H1 (cell line): Measurements from ENCODE around the gene KPNA1.

Experiments
- EP300 ChIP-seq, 2 experiments: IDR thresholded peaks; 1 replicate in 1 of 2; 2 replicates in 1 of 2; pipeline ENCODE4 v1.6.1; 2011 to 2012; ENCODE audit warnings: low read depth in 2 of 2, low read length in 2 of 2, mild to moderate bottlenecking in 2 of 2, borderline replicate concordance in 1 of 2, inconsistent platforms in 1 of 2, moderate library complexity in 1 of 2
- HDAC2 ChIP-seq, 2 experiments: fragments of 300-600 bp in 1 of 2; sonication (generic) in 1 of 2; IDR thresholded peaks; 2 replicates each; pipeline ENCODE4 v1.6.1; 2011 to 2012; ENCODE audit warnings: low read depth in 2 of 2, low read length in 2 of 2, mild to moderate bottlenecking in 2 of 2, moderate library complexity in 2 of 2, borderline replicate concordance in 1 of 2, inconsistent platforms in 1 of 2
- POLR2A ChIP-seq, 2 experiments: IDR thresholded peaks; 1 replicate in 1 of 2; 2 replicates in 1 of 2; pipeline ENCODE4 v1.6.1; 2011; ENCODE audit warnings: low read depth in 2 of 2, low read length in 2 of 2, mild to moderate bottlenecking in 2 of 2; ENCODE audit errors: control extremely low read depth in 1 of 2
- POLR2AphosphoS5 ChIP-seq: IDR thresholded peaks from 2 replicates; pipeline ENCODE4 v1.6.1; 2011; ENCODE audit warnings: low read depth, low read length
- SRF ChIP-seq: IDR thresholded peaks from 2 replicates; pipeline ENCODE4 v1.6.1; 2011; ENCODE audit warnings: mild to moderate bottlenecking, low read depth, low read length, moderate library complexity
- TEAD4 ChIP-seq: IDR thresholded peaks from 2 replicates; pipeline ENCODE4 v1.6.1; 2012; ENCODE audit warnings: low read depth, low read length, inconsistent platforms, mixed read lengths
- TF ChIP-seq, protein P1 (sequence below): IDR thresholded peaks from 2 replicates; pipeline ENCODE4 v1.6.1; 2011; ENCODE audit warnings: low read depth, mild to moderate bottlenecking, low read length; ENCODE audit not compliant: insufficient read depth
- TF ChIP-seq, protein P2 (sequence below), 3 experiments: IDR thresholded peaks; 1 replicate in 2 of 3; 2 replicates in 1 of 3; pipeline versions ENCODE4 v1.5.1 to v1.6.1; 2011; ENCODE audit warnings: low read length in 3 of 3, mild to moderate bottlenecking in 3 of 3, inconsistent platforms in 2 of 3, low read depth in 1 of 3, moderate library complexity in 1 of 3; ENCODE audit not compliant: insufficient read depth in 1 of 3; ENCODE audit errors: control extremely low read depth in 1 of 3

DNA sequence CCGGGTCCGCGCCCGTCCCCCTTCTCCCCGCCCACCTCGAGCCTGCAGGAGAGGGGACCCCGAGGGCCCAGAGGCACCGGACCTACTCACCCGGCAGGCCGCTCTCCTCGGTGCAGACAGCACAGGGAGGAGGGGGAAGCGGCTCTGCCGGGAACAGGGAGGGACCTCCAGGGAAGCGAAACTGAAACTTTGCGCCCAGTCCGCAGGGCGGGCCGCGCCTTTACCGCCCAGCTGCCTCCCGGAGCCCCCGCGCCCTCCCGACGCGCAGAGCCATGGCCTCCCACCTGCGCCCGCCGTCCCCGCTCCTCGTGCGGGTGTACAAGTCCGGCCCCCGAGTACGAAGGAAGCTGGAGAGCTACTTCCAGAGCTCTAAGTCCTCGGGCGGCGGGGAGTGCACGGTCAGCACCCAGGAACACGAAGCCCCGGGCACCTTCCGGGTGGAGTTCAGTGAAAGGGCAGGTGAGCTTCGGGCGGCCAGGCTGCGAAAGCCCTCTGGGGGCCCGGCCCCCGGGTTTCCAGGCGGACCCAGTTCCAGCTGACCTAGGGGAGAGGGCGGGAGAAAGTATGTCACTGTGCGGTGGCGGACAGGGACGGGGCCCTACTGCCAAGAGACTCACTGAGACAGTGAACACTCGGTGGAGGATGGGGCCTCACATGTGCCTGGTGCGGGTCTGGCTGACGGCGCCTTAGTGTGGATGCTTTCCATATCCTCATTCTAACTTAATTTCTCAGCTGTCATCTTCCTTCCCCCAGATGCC lies 49.6 kb upstream of the KPNA1 start, which contains the start of the genes DTX3L and PARP9:
- TF ChIP-seq, protein P1, sequence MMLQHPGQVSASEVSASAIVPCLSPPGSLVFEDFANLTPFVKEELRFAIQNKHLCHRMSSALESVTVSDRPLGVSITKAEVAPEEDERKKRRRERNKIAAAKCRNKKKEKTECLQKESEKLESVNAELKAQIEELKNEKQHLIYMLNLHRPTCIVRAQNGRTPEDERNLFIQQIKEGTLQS = no peak
- TF ChIP-seq, protein P2, sequence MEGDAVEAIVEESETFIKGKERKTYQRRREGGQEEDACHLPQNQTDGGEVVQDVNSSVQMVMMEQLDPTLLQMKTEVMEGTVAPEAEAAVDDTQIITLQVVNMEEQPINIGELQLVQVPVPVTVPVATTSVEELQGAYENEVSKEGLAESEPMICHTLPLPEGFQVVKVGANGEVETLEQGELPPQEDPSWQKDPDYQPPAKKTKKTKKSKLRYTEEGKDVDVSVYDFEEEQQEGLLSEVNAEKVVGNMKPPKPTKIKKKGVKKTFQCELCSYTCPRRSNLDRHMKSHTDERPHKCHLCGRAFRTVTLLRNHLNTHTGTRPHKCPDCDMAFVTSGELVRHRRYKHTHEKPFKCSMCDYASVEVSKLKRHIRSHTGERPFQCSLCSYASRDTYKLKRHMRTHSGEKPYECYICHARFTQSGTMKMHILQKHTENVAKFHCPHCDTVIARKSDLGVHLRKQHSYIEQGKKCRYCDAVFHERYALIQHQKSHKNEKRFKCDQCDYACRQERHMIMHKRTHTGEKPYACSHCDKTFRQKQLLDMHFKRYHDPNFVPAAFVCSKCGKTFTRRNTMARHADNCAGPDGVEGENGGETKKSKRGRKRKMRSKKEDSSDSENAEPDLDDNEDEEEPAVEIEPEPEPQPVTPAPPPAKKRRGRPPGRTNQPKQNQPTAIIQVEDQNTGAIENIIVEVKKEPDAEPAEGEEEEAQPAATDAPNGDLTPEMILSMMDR (IDR thresholded peaks at IDR 0.05; ENCODE audit: control extremely low read depth in 1 of 3, insufficient read depth in 1 of 3, low read depth in 1 of 3, low read length in 3 of 3) = no peak
- TF ChIP-seq HDAC2 (IDR thresholded peaks at IDR 0.05; ENCODE audit: borderline replicate concordance in 1 of 2, low read depth in 2 of 2, low read length in 2 of 2) (peak in 1 of 2 experiments; percentile 92; a peak in 2 of 4 replicates), EP300 (IDR thresholded peaks at IDR 0.05; ENCODE audit: borderline replicate concordance in 1 of 2, low read depth in 2 of 2, low read length in 2 of 2) (no peak), TEAD4 (no peak), SRF (no peak), POLR2AphosphoS5 (peak; percentile 56; the same call in 1 of the 2 replicates), POLR2A (IDR thresholded peaks at IDR 0.05; ENCODE audit: control extremely low read depth in 1 of 2, low read depth in 2 of 2, low read length in 2 of 2) (peak; percentile 24 to 66)
